Right atrium auricular region (tissue), 2 donors: ENCODE measurements around the gene PLEKHA8. TPM values are rescaled to one million over a fixed set of nuclear protein-coding genes. Genes with fewer than 3 reads are reported as not detected.

Source experiments
- DNase-seq: peaks from one replicate; pipeline ENCODE4 v3.0.0-alpha.2; 2019; ENCODE audit warnings: low spot score
- H3K27ac ChIP-seq, 2 donors: fragments of 200-600 bp; sonication (generic); 1 replicate in 1 of 2; 2 replicates in 1 of 2; pipeline ENCODE4 v1.5.1; 2016 to 2019
- H3K27me3 ChIP-seq, 2 donors: fragments of 200-600 bp; sonication (generic); one replicate each; pipeline versions ENCODE4 v1.5.1 to v1.6.0; 2017 to 2019
- H3K36me3 ChIP-seq: fragments of 200-600 bp; sonication (generic); one replicate; pipeline ENCODE4 v1.5.1; 2016
- H3K4me1 ChIP-seq, 2 donors: fragments of 200-600 bp; sonication (generic); one replicate each; pipeline versions ENCODE4 v1.5.1 to v1.6.0; 2017 to 2019
- H3K4me3 ChIP-seq, 2 donors: fragments of 200-600 bp; sonication (generic); 1 replicate in 1 of 2; 2 replicates in 1 of 2; pipeline ENCODE4 v1.5.1; 2017 to 2019; ENCODE audit warnings: mild to moderate bottlenecking in 1 of 2, moderate library complexity in 1 of 2
- H3K9me3 ChIP-seq, 2 donors: fragments of 200-600 bp; sonication (generic); one replicate each; pipeline ENCODE4 v1.5.1; 2019
- CTCF ChIP-seq, 2 donors: fragments of 200-600 bp; sonication (generic); IDR thresholded peaks; one replicate each; pipeline ENCODE4 v1.5.1; 2019; ENCODE audit warnings: antibody characterized with exemption in 2 of 2
- total RNA-seq, 2 donors: library from RNA; depleted of rRNA; stranded (reverse); fragments of >200 nt; gene quantifications; one replicate each; pipeline ENCODE4 v1.1.0, GENCODE V29; 2016

PLEKHA8 gene
- total RNA-seq, 2 donors from 2014 or later: 2.0 to 3.3 TPM

DNA sequence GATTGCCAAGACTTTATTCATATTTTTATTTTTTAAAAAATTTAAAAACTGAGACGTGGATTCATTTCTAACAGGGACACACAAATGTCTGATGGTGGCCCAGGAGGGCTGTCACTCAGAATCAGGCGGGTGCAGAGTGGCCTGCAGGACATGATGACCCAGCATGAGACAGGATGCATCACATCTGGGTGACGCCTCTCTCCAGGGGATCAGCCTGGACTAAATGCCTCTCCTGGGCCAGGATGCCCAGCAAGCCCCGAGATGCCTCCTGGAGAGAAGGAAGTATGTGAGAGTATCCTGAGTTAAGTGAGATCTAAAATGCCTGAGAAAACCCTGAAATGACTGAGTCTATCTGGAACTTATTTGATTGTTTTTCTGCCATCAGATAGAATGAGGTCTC is 89.7 kb downstream of the PLEKHA8 start:
- no peak for TF ChIP-seq CTCF (IDR thresholded peaks at IDR 0.05)
- no peak overlapping the region for H3K27ac ChIP-seq
- peaks cover 0 to 8% of the 10 kb centered on the region in 2 donors for H3K9me3 ChIP-seq
- DNase-seq: no peak
- no peak overlapping the region for H3K4me3 ChIP-seq
- no peaks in the 10 kb centered on the region for H3K4me1 ChIP-seq
- H3K36me3 ChIP-seq: no peaks in the 10 kb centered on the region
- no peaks in the 10 kb centered on the region for H3K27me3 ChIP-seq

- no peak overlapping the region for H3K27ac ChIP-seq
- no peak overlapping the region for H3K4me3 ChIP-seq
- no peaks in the 10 kb centered on the region for H3K36me3 ChIP-seq
- H3K9me3 ChIP-seq: no peaks in the 10 kb centered on the region
- no peak for TF ChIP-seq CTCF (IDR thresholded peaks at IDR 0.05)
- no peak for DNase-seq
- H3K27me3 ChIP-seq: no peaks in the 10 kb centered on the region
- H3K4me1 ChIP-seq: no peaks in the 10 kb centered on the region
These were observed 91.8 kb downstream of the PLEKHA8 start for GRCh38 chr7:30119890-30120577.

GRCh38 chr7:30133736-30134610 is 105.8 kb downstream of the PLEKHA8 start:
- TF ChIP-seq CTCF (IDR thresholded peaks at IDR 0.05): no peak
- Histone ChIP-seq H3K9me3 (no peaks in the 10 kb centered on the region), H3K27me3 (no peaks in the 10 kb centered on the region), H3K36me3 (no peaks in the 10 kb centered on the region), H3K4me3 (peak overlapping the region; percentile 85 to 89), H3K27ac (peak overlapping the region; percentile 93 to 95), H3K4me1 (peaks cover 0 to 17% of the 10 kb centered on the region in 2 donors)
- no peak for DNase-seq

DNA sequence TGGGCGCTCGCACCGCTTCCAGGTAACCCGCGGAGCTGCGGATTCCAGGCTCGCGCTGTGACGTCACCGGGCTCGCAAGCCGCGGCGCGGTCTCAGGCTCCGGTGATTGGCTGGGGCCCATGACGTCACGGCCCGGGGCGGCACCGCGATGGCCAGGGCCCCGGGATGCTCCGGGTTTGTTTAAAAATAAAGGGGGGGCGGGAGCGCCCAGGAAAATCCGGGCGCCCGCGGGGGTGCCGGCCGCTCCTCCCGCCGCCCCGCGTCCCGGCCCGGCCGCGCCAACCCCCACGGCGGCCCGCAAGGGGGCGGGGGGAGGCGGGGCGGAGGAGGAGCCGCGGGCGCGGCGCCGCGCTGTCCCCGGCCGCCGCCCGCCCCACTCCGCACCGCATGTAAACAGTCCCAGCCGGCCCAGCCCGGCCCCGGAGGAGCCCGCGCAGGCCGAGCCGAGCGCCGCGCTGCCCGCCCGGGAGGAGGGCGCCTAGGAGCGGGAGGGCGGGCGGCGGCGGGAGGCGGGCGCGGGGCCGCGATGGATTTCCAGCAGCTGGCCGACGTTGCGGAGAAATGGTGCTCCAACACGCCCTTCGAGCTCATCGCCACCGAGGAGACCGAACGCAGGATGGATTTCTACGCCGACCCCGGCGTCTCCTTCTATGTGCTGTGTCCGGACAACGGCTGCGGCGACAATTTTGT is 106.5 kb downstream of the PLEKHA8 start, which contains the start of gene MTURN:
MTURN (plus strand) TSS at position 376 of the 690 bp plus-strand sequence; CDS start at position 527, 151 bp downstream.
- peak; percentile 89 for DNase-seq
- no peaks in the 10 kb centered on the region for H3K9me3 ChIP-seq
- H3K27me3 ChIP-seq: no peaks in the 10 kb centered on the region
- no peak for TF ChIP-seq CTCF (IDR thresholded peaks at IDR 0.05)
- H3K4me1 ChIP-seq: peaks cover 0 to 22% of the 10 kb centered on the region in 2 donors
- H3K4me3 ChIP-seq: peak within 1 kb of the TSS; percentile 85 to 89
- no peaks in the 10 kb centered on the region for H3K36me3 ChIP-seq
- peak within 1 kb of the TSS; percentile 93 to 95 for H3K27ac ChIP-seq

GRCh38 chr7:30135301-30136116 is 107.3 kb downstream of the PLEKHA8 start:
- Histone ChIP-seq H3K27me3 (no peaks in the 10 kb centered on the region), H3K9me3 (no peaks in the 10 kb centered on the region), H3K4me1 (peaks cover 0 to 23% of the 10 kb centered on the region in 2 donors), H3K36me3 (no peaks in the 10 kb centered on the region), H3K27ac (peak overlapping the region; percentile 93 to 95), H3K4me3 (peak overlapping the region; percentile 85 to 89)
- peak; percentile 76 for DNase-seq
- no peak for TF ChIP-seq CTCF (IDR thresholded peaks at IDR 0.05)
